Ovary (tissue), 3 donors: Measurements from ENCODE around the gene EPYC.

Experiments
- EP300 ChIP-seq: sonication (generic); formaldehyde crosslinking; IDR thresholded peaks from one replicate; pipeline ENCODE4 v1.6.1; 2017; ENCODE audit warnings: antibody characterized with exemption
- POLR2A ChIP-seq: fragments of 450-650 bp; IDR thresholded peaks from one replicate; pipeline ENCODE4 v1.6.1; 2017; ENCODE audit warnings: antibody characterized with exemption, mild to moderate bottlenecking, moderate library complexity
- TF ChIP-seq, protein P1 (sequence below), 3 donors: fragments of 450-650 bp in 2 of 3; fragments of 200-600 bp in 1 of 3; IDR thresholded peaks; one replicate each; pipeline versions ENCODE4 v1.5.1 to v1.8.0; 2016 to 2022; ENCODE audit warnings: antibody characterized with exemption in 3 of 3, mild to moderate bottlenecking in 1 of 3
- donor health status: DM: no; HTN: no; CAD: no.

DNA sequence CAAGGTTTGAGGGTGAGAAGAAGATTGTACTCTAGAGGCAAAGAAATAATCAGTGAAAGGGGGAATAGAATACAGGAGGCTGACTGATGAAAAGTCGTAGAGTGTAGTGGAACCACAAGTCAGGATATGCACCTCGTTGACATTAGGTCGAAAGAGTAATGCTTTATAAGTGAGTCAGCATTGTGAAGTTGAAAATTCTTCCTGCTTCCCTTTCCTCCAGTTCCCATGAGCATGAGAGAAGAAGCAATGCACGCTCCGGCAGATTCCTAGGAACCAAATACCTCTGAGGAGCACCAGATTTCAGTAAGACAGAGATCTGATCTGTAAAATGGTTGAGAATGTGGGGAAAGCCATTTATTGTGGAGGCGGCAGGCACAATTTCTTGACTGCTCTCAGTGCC, 66.3 kb downstream of the EPYC start:
- TF ChIP-seq, protein P1, sequence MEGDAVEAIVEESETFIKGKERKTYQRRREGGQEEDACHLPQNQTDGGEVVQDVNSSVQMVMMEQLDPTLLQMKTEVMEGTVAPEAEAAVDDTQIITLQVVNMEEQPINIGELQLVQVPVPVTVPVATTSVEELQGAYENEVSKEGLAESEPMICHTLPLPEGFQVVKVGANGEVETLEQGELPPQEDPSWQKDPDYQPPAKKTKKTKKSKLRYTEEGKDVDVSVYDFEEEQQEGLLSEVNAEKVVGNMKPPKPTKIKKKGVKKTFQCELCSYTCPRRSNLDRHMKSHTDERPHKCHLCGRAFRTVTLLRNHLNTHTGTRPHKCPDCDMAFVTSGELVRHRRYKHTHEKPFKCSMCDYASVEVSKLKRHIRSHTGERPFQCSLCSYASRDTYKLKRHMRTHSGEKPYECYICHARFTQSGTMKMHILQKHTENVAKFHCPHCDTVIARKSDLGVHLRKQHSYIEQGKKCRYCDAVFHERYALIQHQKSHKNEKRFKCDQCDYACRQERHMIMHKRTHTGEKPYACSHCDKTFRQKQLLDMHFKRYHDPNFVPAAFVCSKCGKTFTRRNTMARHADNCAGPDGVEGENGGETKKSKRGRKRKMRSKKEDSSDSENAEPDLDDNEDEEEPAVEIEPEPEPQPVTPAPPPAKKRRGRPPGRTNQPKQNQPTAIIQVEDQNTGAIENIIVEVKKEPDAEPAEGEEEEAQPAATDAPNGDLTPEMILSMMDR (IDR thresholded peaks at IDR 0.05), result no peak
- TF ChIP-seq POLR2A (no peak), EP300 (no peak)
